Neutrophil (primary cell): ENCODE results near the gene KCNH1.

Source experiments
- H3K27ac ChIP-seq: fragments of 200-600 bp; sonication (generic); 2 replicates; pipeline ENCODE4 v1.5.1; 2016; ENCODE audit warnings: mild to moderate bottlenecking, moderate library complexity
- H3K27me3 ChIP-seq: fragments of 200-600 bp; sonication (generic); 2 replicates; pipeline ENCODE4 v1.6.0; 2016; ENCODE audit warnings: mild to moderate bottlenecking
- H3K36me3 ChIP-seq: fragments of 200-600 bp; sonication (generic); 2 replicates; pipeline ENCODE4 v1.5.1; 2017
- H3K4me1 ChIP-seq, 2 experiments: fragments of 200-600 bp in 1 of 2; sonication (generic) in 1 of 2; 1 replicate in 1 of 2; 2 replicates in 1 of 2; pipeline versions ENCODE4 v1.5.1 to v1.6.1; 2013 to 2016; ENCODE audit warnings: low read depth in 1 of 2, low read length in 1 of 2, mild to moderate bottlenecking in 1 of 2, moderate library complexity in 1 of 2; ENCODE audit not compliant: control insufficient read depth in 1 of 2, insufficient read depth in 1 of 2
- H3K4me3 ChIP-seq, 2 experiments: fragments of 200-600 bp in 1 of 2; sonication (generic) in 1 of 2; 1 replicate in 1 of 2; 2 replicates in 1 of 2; pipeline ENCODE4 v1.5.1; 2013 to 2016; ENCODE audit warnings: low read depth in 1 of 2, low read length in 1 of 2, mild to moderate bottlenecking in 1 of 2, moderate library complexity in 1 of 2
- H3K9me3 ChIP-seq: fragments of 200-600 bp; sonication (generic); 2 replicates; pipeline ENCODE4 v1.5.1; 2016
- TF ChIP-seq, protein P1 (sequence below): fragments of 200-600 bp; sonication (generic); IDR thresholded peaks from 2 replicates; pipeline ENCODE4 v1.5.1; 2016; ENCODE audit warnings: antibody characterized with exemption

The KCNH1 gene

DNA sequence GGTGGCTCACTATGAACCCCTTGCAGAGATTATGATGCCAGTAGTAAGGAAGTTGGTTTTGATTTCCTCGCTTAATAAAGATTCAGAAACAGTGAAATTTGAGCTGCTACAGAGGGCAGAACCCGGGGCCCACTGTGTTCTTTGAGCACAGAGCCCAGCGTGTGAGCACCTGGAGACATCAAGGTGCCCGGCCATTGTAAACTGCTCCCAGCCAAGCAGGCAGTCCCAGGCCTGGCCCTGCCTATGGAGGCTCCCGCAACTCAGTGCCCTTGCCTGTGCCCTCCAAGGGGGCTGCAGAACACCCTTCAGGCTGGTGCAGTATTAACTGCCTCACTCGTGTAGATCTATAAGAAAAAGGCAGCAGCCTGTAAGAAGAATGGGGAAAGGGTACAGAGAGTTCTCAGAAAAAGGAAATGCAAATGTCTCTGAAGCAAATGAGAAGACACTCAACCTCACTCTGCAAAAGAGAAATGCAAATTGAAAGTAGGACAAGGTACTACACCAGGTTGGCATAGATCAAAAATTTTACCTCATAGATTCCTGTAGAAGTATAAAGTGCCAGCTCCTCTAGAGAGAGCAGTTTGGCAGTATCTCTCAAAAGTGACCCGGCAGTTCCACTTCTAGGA is 481.5 kb downstream of the KCNH1 start:
- no peak overlapping the region for H3K27ac ChIP-seq
- TF ChIP-seq, protein P1, sequence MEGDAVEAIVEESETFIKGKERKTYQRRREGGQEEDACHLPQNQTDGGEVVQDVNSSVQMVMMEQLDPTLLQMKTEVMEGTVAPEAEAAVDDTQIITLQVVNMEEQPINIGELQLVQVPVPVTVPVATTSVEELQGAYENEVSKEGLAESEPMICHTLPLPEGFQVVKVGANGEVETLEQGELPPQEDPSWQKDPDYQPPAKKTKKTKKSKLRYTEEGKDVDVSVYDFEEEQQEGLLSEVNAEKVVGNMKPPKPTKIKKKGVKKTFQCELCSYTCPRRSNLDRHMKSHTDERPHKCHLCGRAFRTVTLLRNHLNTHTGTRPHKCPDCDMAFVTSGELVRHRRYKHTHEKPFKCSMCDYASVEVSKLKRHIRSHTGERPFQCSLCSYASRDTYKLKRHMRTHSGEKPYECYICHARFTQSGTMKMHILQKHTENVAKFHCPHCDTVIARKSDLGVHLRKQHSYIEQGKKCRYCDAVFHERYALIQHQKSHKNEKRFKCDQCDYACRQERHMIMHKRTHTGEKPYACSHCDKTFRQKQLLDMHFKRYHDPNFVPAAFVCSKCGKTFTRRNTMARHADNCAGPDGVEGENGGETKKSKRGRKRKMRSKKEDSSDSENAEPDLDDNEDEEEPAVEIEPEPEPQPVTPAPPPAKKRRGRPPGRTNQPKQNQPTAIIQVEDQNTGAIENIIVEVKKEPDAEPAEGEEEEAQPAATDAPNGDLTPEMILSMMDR, result no peak
- no peaks in the 10 kb centered on the region for H3K27me3 ChIP-seq
- H3K9me3 ChIP-seq, result no peaks in the 10 kb centered on the region
- H3K36me3 ChIP-seq, result no peaks in the 10 kb centered on the region
- H3K4me3 ChIP-seq, result no peak overlapping the region
- H3K4me1 ChIP-seq, result no peaks in the 10 kb centered on the region

DNA sequence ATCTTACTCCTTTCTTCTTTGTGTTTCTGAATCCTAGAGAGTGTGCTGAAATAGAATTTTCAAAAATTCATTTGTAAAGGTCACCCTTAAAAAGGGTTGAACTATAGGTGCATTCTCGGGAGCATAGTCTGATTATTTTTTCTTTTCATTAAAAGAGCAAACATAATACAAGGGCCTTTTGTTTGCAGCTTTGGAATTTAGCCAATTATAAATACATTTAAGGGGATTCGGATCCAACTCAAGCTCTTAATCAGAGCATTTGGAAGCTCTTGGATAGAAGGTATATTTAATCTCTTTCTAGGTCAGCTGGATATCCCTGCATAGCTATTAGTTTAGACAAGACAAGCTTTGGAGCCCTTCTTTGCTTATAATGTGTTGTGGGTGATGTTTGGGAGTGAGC is 483.5 kb downstream of the KCNH1 start:
- H3K36me3 ChIP-seq, result no peaks in the 10 kb centered on the region
- H3K4me3 ChIP-seq, result no peak overlapping the region
- TF ChIP-seq, protein P1, result no peak
- no peaks in the 10 kb centered on the region for H3K27me3 ChIP-seq
- H3K9me3 ChIP-seq, result no peaks in the 10 kb centered on the region
- H3K27ac ChIP-seq, result no peak overlapping the region
- H3K4me1 ChIP-seq, result no peaks in the 10 kb centered on the region

DNA sequence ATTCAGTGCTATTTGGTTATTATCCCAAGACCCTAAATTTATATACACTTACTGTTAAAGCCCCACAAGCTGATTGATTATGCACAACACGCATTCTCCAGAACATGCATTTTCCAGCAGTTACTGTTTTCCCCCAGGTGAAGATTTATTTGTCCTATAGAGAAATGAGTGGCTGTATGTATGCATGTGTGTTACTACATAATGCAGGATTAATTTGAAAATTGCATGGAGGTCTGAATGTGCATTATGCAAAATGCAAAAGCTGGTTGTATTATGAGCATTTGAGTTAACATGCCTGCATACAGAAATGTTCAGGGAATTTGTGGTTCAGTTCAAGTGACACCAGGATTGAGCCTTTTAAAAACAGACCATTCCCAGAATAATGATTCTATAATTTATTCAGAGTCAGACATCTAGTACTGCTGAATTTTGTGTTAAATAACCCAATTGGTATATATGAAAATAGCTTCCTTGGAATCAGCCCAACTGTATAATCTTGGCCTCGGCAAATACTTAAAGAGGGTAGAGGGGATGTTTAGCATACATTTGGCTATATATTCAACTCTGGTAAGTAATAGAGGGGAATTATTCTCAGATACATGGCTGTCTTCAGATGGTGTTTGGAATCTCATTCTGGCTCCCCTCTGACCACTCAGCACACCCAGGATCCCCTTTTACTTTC is 485.2 kb downstream of the KCNH1 start:
- H3K4me3 ChIP-seq, result no peak overlapping the region
- H3K27ac ChIP-seq, result no peak overlapping the region
- no peaks in the 10 kb centered on the region for H3K36me3 ChIP-seq
- no peaks in the 10 kb centered on the region for H3K27me3 ChIP-seq
- H3K9me3 ChIP-seq, result no peaks in the 10 kb centered on the region
- no peaks in the 10 kb centered on the region for H3K4me1 ChIP-seq
- TF ChIP-seq, protein P1, result no peak

DNA sequence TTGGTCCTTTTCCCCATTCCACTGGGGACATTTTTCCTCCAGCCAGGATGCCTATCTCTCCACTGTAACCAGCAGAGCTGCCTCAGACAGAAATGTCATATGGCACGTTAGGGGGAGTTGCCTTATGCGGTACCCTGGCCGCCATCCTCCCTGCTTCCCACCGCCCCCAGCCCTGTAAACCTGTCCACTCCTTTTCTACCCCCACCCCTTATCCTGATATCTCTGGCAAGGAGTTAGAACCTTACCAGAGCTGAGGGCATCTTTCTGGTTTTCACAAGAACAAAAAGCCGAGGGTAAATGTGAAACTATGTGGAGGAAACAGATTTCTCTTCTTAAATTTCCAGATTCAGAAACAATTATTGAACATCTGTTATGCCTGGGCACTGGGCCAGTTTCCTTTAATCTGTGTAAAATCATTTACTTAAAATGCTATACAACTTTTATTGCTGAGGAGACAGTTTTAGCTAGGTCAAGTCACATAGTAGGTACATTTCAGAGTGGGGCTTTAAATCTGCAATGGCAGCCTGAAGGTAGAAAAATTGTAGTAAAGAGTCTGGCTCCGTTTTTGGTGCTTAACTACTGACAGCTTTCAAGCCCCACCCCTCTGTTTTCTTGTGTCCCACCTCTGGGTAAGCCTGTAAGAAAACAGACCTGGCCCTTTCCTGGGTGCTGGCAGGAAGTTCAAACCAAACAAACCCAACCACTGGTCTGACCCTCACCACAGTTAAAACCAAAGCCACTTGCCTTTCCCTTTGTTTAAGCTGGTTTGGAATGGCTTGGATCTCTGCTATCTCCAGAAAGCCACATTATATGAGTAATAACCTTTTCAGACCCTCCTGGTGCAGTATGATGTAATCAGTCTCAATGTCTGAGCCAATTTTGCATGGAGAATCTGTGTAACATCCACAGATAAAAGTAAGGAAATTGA is 486.3 kb downstream of the KCNH1 start:
- no peaks in the 10 kb centered on the region for H3K27me3 ChIP-seq
- no peak overlapping the region for H3K4me3 ChIP-seq
- H3K27ac ChIP-seq, result no peak overlapping the region
- TF ChIP-seq, protein P1, result no peak
- no peaks in the 10 kb centered on the region for H3K9me3 ChIP-seq
- H3K4me1 ChIP-seq, result no peaks in the 10 kb centered on the region
- no peaks in the 10 kb centered on the region for H3K36me3 ChIP-seq

DNA sequence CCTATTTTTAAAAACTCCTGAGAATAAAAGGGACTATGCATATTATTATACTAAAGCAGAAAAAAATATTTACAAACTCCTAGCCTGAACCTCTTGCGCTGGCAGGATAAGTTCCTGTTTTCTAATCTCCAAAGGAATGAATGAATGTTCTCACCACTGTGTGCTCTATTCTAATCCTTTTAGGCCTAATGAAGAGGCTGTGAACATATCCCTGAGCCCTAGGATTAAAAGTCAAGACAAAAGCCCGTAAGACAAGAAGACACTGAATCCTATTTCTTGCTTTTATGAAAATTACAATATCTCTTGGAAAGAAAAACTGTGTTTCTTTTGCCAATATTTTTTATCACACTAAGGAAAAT is 487.7 kb downstream of the KCNH1 start:
- Histone ChIP-seq H3K4me1 (no peaks in the 10 kb centered on the region), H3K27me3 (no peaks in the 10 kb centered on the region), H3K4me3 (no peak overlapping the region), H3K27ac (no peak overlapping the region), H3K9me3 (no peaks in the 10 kb centered on the region), H3K36me3 (no peaks in the 10 kb centered on the region)
- TF ChIP-seq, protein P1, result no peak
